Measurements from ENCODE around the gene HOXB2. TPM values are rescaled to one million over a fixed set of nuclear protein-coding genes. Genes with fewer than 3 reads are reported as not detected.
A peak's percentile ranks its signal among the peaks of the same experiment; 100 is the strongest.

Gene HOXB2
- total and polyA plus RNA-seq, 9 of the 15 experiments (the other 6 are each of a cell fraction or from before 2014, with no cell fraction given) = 2.1 to 97.7 (median 21.2) TPM

- in situ Hi-C loops (cut with MboI) = loop anchor here (5.0 kb wide), 1 partner anchor 257 kb away; no protein-coding TSS in a partner anchor
- intact Hi-C loops (cut with micrococcal nuclease) = no loop called here
- TF ChIP-seq HCFC1 (IDR thresholded peaks at IDR 0.05; ENCODE audit: low read depth, low read length) (peak; percentile 24; the same call in 1 of the 2 replicates), BHLHE40 (IDR thresholded peaks at IDR 0.05; ENCODE audit: low read length) (peak; percentile 40; the same call in 1 of the 2 replicates), DEAF1 (CRISPR knock-in tag; IDR thresholded peaks at IDR 0.05) (peak; percentile 59; the same call in 1 of the 2 replicates), FOXJ3 (CRISPR knock-in tag; IDR thresholded peaks at IDR 0.05) (no peak), ZHX1 (conservative IDR thresholded peaks at IDR 0.05; ENCODE audit: low read length) (peak; percentile 93), VEZF1 (CRISPR knock-in tag; IDR thresholded peaks at IDR 0.05) (peak; percentile 85), HMGN3 (IDR thresholded peaks at IDR 0.05; ENCODE audit: borderline replicate concordance, extremely low read depth, insufficient read length, low read depth, low read length) (peak; percentile 28), TCF7 (IDR thresholded peaks at IDR 0.05; ENCODE audit: borderline replicate concordance) (0 out of 2 replicates have a peak, but pooled peaks have one; percentile 24), ATF7 (IDR thresholded peaks at IDR 0.05) (0 out of 2 replicates have a peak, but pooled peaks have one; percentile 18), ZFX (CRISPR knock-in tag; IDR thresholded peaks at IDR 0.05) (peak; percentile 20; the same call in 1 of the 2 replicates), XRCC5 (IDR thresholded peaks at IDR 0.05; ENCODE audit: low read depth, low read length) (peak; percentile 78; the same call in 1 of the 2 replicates), ARID2 (IDR thresholded peaks at IDR 0.05) (peak; percentile 86), TAF15 (IDR thresholded peaks at IDR 0.05; ENCODE audit: low read depth, low read length) (no peak), TFAP4 (CRISPR knock-in tag; IDR thresholded peaks at IDR 0.05; ENCODE audit: borderline replicate concordance) (peak; percentile 15; the same call in 1 of the 2 replicates)
Observed at GRCh38 chr17:48593840-48594537, 49.1 kb upstream of the HOXB2 start.

More at GRCh38 chr17:48593840-48594537, 49.1 kb upstream of the HOXB2 start:
- H3K4me2 ChIP-seq (ENCODE audit: insufficient read depth, low read length) = peak overlapping the region; percentile 29
- H2AFZ ChIP-seq (ENCODE audit: low read depth, low read length) = peak overlapping the region; percentile 85
- no peaks in the 10 kb centered on the region for H3K9me3 ChIP-seq (replicated peaks; ENCODE audit: control insufficient read depth, insufficient read depth, low read depth, low read length)
- H4K20me1 ChIP-seq (replicated peaks; ENCODE audit: control insufficient read depth, insufficient read depth, low read length) = no peaks in the 10 kb centered on the region
- peak; percentile 84 to 87 (median 86) for DNase-seq (ENCODE audit: extremely low read depth in 1 of 4, low spot score in 3 of 4)
- BruUV-seq (replicated peaks) = no TSS peak
- H3K9me1 ChIP-seq (ENCODE audit: control insufficient read depth, insufficient read depth, low read length) = no peaks in the 10 kb centered on the region
- ChIA-PET CTCF (ENCODE audit: low intra/inter-chr PET ratio) (interaction anchor here (0.6 to 2.8 kb wide), 13 partner anchors 25 to 379 kb away, joined by 3 to 19 read pairs (median 4); no protein-coding TSS in a partner anchor), POLR2A (interaction anchor here (0.5 to 3.7 kb wide), 5 partner anchors 8 to 30 kb away, joined by 4 to 12 read pairs (median 4); no protein-coding TSS in a partner anchor)
- H3K79me2 ChIP-seq (ENCODE audit: control insufficient read depth, insufficient read depth, low read length) = peaks cover 5% of the 10 kb centered on the region; the same call in 1 of the 3 replicates
- no peak overlapping the region for H3K27ac ChIP-seq (ENCODE audit: extremely low read depth, low read depth, low read length)
- ATAC-seq = peak; percentile 92
- peaks cover 14 to 46% of the 10 kb centered on the region in 2 experiments; a peak in 4 of 5 replicates for H3K4me1 ChIP-seq (replicated peaks in 1 of 2; ENCODE audit: control insufficient read depth in 2 of 2, insufficient read depth in 2 of 2, low read length in 2 of 2)
- no peak overlapping the region for H3K9ac ChIP-seq (ENCODE audit: insufficient read depth in 1 of 2, low read depth in 2 of 2, low read length in 2 of 2)
- no peaks in the 10 kb centered on the region; the same call in 2 of the 3 replicates for H3K36me3 ChIP-seq (ENCODE audit: control insufficient read depth, insufficient read depth, low read length)
- WGBS (ENCODE audit: insufficient coverage, low coverage, missing lambda C conversion rate) = 34% methylated on average over 28 of the region's 37 CpGs
- no peak overlapping the region for H3K4me3 ChIP-seq
- H3K27me3 ChIP-seq (ENCODE audit: control insufficient read depth in 2 of 2, insufficient read depth in 2 of 2, low read length in 2 of 2) = no peaks in the 10 kb centered on the region
- peak; percentile 89 for FAIRE-seq
